SH-SY5Y (cell line): ENCODE measurements around the gene KIF1B.

Experiments used
- GATA2 ChIP-seq: IDR thresholded peaks from 2 replicates; pipeline ENCODE4 v1.6.1; 2011; ENCODE audit warnings: mild to moderate bottlenecking, low read depth, low read length
- GATA3 ChIP-seq: IDR thresholded peaks from 2 replicates; pipeline ENCODE4 v1.6.1; 2011; ENCODE audit warnings: low read depth, mild to moderate bottlenecking, low read length, moderate library complexity

- TF ChIP-seq GATA2 = no peak
- no peak for TF ChIP-seq GATA3
These were observed 23.4 kb upstream of the KIF1B start for GRCh38 chr1:10187026-10187334.
